Measurements from ENCODE around the gene BNC2.

The BNC2 gene

DNA sequence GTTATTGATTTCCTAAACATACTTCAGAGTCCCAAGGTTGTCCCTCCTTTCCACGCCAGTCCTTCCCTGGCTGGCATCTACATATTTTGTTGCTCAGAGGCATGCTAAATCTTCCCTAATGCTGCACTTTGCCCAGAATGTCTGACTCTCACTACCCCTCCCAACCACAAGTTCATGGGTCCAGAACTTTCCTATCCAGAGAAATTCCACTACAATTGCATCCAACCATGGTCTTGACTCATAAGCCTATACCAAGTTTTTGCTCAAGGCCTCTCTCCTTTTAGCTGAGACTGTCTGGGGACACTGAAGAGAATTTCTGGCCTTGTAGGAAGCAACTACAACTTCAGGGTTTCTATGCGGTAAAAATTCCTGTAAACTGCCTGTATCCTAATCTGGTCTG is 206.3 kb downstream of the BNC2 start:
- no peak for DNase-seq

DNA sequence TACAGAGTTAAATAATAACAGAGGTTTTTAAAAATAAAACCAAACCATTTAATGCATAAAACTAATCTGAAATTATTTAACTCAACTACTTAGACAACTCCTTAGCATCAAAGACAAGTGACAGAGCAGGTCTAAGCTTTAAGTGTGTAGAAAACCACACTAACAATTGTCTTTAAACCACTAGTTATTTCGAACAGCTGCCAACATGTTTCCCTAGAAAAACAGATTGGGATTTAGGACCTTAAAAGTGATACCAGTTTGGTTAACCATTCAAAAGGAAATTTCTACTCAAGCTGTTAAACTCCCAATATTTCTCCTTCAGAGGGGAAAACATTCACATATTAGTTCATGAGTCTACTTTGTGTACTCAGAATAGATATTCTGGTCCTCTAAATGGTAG is 208.7 kb downstream of the BNC2 start:
- no peak for DNase-seq

DNA sequence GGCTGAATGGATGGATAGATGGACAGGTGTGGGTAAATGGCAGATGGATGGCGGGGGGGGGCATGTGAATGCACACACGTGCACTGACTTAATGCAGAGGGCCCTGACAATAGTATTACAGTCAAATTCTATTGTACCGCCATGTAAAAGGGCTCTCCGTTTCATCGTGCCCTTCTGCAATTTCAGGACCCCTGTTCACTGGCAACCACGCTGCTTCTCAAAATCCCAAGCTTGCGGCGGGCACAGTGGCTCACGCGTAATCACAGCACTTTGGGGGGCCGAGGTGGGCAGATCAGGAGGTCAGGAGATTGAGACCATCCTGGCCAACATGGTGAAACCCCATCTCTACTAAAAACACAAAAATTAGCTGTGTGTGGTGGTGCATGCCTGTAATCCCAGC is 211.4 kb downstream of the BNC2 start:
- DNase-seq, result no peak

DNA sequence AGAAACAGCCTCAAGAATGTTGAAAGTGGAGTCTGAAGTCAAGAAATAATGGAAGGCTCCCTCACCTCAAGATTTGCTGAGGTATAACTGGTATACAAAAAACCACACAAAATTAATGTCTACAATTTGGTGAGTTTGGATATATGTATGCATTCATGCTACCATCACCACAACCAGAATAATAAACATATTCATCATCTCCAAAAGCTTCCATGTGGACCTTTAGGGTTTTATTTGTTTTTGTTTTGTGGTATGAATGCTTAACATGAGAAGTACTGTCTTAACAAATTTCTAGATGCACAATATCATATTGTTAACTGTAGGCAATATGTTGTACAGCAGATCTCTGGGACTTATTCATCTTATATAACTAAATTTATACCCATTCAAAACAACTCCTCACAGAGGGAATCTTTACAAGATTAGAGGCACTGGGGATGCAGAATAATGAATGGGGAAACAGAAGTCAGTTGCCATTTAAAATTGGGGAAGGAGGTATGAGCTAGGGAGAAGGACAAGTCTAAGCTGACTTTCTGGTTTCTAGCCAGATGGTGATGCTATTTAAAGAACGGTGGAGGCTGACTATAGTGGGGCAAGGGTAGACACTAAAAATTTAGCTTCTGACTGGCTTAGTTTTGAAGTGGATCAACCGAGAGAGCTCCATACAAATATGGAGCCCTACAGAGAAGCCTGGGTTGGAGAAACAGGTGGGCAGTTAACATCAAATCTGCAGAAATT is 213.9 kb downstream of the BNC2 start:
- DNase-seq, result no peak

DNA sequence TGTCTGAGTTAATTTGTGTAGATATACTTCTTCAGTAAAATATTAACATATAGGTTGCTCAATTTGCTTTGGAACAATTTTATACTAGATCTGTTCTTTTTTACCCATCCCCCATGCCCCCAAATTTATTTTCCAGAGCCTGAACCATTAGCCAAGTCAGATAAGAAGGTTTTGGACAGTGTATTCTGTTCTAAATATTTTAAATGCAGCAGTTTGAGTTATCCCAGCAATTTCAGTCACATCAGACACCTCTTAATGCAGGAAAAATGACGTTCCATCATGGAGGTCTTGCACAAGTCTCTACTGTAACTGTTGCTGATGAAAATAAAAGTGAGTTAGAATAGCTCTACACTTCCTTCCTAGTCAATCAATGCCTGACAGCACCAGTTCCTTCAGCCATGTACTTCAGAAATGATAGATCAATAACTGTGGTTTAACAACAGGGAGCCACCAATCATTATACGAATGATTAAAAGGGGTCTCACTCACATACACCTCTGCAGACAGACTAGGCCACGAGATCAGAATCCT is 215.8 kb downstream of the BNC2 start:
- no peak for DNase-seq

DNA sequence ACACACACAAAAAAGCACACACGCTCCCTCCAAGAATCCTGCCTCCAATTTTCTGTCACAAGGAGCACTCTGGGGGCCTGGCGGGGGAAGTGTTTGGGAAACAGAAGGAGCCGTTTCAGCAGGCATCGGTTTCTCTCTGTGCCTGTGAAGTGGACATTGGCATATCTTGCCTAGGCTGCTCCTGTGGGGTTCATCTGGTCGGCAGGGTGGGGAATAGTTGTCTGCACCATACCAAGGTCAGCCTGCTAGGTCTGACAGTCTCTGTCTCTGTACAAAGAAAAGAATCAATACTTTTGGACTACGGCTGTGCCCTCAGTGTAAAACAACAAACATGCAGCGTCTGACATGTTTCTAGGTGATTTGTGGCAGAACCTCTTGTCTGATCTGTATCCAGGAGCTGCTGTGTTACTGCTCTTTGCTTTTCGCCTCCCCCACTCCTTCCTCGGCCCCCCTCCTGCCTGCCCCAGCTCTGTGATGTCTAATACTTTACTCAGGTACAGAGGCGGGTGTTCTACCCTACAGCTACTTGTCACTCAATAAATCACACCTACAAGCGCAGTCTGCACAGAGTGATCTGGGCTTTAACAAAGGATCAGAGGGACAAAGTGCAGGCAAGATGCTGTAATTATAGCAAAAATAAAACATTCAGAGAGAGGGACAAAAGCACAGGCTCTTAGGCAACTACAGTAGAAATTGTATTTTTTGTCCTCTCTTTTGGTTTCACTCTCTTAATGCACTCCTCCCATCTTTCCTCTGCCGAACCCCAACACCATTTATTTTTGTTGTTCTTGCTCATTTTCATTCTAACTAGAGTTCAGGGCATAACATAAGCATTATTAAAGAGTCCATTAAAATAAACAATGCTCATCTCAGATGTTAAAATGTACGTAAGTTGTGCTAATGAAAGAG is 216.7 kb downstream of the BNC2 start:
- DNase-seq, result no peak

DNA sequence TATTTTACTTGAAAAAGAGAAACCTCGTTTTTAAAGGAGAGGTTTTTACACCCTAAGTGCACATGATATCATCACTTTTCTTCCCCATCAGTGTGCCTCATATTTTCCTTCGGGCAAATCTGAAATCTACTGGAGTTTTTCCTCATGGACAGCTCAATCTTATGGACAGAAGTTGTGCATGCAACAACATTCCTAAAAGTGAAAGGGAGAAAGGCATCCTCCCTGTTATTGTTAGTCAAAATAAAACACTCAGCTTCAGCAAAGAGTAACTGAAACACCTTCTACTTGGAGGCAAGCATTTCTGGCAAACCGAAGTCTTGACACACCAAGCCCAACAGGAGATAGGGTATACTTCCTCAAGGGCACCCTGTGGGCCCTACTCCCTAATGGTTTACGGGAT is 217.9 kb downstream of the BNC2 start:
- no peak for DNase-seq

DNA sequence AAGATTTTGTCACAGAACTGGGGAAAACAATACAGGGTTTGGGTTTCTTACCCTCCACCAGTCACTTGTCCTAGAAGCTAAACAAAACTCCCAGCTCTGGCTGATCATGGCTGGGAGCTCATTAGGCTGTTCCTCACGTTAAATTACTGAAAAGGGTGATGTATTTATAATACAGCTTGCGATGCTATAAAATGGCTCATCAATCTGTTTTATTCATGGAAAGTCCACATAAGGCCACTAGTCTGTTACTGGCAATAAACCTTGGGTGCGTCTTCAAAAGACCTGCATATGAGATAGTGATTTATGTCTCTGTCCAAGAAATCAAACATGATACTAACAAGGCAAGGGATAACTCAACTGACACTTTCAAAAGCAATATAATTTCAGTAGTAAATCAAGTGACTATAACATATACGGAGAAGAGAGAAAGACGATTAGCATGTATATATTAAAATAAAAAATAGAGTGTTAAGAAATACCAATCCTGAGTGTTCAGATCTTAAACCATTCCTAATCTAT is 219.0 kb downstream of the BNC2 start:
- DNase-seq, result no peak

DNA sequence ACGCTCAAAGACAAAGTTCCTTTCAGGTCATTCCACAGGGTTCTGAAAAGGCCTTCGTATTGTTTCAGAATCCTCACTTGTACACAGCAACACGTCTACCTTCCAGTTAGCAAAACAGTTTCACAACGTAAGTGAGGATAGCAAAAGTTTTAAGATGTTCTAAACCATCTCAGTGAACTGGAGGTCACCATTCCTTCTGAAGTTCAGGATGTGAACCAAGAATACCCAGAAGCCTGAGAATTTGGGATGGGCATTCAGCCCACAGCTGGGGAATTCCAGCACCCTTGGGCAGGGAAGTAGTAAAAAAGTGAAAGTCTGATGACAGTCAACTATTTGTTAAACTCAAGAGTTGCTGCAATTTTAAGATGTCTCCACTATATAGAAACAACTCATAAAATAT is 224.5 kb downstream of the BNC2 start:
- DNase-seq, result no peak

DNA sequence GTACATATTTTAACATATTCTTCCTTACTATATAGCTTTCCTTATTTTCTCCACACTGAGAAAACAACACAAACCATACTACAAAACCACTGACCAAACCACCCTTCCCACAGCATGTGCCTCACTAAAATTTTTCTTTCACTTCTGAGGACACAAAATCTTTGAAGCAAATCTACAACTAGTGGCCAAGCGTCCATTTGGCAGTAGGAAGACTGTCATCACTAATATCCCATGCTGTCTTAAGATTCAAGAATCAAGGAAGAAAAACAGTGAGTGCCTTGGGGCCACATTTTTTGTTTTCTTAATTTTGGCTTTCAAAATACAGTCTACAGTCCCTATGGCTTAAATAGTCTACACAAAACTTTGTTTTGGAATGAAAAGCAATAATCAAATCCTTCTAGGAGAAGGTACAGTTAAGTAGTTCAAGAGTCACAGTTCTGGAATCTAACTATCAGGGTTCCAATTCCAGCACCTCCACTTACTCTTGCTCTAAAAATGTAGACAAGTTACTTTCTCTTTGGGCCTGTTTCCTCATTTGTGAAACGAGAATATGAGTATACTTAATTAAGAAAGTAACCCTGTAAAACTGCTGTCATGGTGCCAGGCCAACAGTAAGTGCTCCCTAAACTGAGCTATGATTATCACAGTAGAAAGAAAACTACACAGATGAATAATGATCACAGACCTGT is 227.9 kb downstream of the BNC2 start:
- no peak for DNase-seq

DNA sequence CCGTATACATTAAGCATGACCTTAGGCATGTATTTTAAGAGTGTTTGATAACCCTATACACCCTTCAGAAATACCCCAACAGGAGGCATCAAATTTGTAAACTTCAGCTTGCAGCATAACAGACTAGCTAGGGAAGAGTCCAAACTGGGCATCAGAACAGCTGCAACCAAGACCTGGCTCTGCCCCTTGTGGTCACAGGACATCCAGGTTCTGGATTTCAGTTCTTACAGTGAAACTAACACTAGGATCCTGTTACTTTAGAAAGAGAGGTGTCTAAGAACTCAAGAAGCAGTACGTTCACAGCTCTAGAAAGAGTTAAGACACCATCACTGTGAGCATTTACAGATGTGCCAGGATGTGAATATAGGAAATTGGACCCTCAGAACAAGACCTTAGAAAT is 229.8 kb downstream of the BNC2 start:
- no peak for DNase-seq

DNA sequence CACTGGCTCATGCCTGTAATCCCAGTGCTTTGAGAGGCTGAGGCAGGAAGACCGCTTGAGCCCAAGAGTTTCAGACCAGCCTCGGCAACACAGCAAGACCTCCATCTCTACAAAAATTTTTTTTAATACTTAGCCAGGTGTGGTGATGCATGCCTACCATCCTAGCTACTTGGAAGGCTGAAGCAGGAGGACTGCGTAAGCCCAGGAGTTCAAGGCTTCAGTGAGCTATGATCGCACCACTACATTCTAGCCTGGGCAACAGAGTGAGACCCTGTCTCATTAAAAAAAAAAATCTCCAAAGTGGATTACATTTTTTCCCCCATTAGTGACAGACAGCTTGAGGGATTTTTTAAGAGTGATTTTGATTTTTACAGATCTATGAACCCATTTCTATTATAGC is 230.8 kb downstream of the BNC2 start:
- DNase-seq, result no peak

DNA sequence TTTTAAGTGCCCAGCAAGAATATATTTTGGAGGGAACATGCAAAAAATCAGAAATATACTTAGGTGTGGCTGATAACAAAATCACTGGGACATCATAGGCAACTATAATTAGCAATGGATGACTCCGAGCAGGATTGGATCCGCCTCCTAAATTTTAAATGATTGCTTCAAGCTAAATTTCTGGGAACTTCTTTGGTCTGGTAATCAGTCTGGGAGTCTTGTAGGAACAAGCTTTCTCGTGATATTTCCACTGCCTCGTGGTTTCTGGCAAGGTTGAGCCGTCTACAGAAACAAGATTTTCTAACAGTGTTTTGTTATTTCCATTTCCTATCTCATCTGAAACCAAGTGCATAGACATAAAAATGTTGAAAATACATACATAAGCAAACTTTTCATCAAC is 232.6 kb downstream of the BNC2 start:
- no peak for DNase-seq

DNA sequence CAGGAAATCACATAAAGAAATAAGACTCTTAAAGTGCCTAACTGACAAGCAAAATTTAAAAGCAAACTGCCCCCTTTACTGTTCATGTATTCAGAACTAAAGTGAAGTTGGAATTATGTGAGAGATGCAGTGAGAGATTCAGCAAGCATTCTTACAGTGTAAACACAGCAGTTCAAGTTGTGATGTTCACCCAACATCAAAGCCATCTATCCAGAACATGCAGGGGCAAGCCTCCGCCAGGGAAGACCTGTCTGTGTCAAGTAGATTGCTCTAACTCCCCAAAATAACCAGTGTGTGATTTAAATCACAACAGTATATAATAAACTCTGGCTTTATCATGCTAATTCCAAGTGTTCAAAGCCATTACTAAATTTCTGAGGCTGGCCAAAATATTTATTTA is 233.3 kb downstream of the BNC2 start:
- no peak for DNase-seq

DNA sequence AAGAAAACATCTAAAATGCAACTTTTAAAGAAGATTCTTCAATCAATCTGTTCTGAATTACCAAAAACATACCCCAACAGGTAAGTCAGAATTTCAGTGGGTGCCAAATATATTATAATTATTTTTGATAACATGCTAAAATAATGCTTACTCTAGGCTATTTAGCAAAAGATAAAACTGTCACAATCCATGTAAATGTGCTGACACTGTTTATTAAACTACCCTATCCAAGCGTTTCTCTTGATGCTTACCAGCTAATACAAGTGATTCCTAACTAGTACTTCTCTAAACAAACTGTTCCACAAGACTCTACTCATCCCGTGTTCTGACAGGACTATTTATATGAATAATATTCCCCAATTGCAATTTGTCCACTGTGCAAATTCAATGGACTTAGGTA is 236.7 kb downstream of the BNC2 start:
- no peak for DNase-seq

DNA sequence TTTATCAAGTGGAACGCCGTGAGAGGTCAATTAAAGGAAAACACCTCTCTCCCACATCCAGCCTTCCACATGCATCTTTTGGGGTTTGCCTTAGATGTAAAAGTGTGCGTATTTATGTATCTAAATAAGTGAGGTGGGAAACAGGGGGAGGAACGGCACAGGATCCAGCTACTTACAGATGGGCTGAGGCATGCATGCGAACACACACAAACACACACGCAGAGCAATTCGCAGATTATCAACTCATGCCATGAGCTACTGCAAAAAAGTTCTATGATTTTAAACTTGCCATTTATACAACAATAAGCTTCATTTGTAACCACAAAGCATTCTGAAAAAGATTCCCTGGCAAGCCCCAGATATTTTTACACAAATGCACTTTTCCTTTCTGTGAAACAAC is 242.1 kb downstream of the BNC2 start:
- DNase-seq, result no peak

DNA sequence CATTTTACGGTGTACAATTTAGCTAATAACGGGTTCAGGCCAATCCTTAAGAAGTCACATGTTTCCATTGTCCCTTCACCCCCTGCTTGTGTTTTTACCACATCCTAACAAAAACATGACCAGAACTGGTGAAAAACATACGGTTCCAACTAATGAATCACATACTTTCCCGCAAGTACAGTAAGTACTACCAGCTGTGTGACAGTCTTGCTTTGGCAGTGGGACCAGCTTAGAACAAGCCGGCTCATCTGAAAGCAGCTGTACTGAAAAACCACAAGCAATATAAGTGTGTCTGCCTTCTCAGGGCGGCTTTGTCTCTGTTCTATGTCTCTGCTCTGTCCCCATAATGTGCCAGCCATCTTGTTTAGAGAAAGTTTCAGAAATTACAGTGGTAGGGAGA is 242.5 kb downstream of the BNC2 start:
- DNase-seq, result no peak

DNA sequence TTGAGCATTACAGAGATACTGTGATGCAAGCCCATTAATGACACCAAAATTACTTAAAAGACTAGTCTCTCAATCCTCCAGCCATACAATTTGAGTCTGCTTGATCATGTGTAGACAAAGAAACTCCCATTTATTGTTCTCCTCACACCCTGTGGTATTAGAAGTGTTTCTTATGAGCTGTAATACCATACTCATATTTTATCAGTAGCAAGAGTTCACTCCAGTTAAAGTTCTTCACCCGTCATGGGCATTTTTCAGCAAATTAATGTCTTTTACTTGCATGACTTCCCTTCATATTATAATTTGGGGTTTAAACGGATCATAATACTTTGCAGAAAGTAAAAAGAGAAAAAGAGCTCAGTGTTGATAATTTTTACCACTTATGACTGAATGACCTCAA is 242.9 kb downstream of the BNC2 start:
- DNase-seq, result no peak

DNA sequence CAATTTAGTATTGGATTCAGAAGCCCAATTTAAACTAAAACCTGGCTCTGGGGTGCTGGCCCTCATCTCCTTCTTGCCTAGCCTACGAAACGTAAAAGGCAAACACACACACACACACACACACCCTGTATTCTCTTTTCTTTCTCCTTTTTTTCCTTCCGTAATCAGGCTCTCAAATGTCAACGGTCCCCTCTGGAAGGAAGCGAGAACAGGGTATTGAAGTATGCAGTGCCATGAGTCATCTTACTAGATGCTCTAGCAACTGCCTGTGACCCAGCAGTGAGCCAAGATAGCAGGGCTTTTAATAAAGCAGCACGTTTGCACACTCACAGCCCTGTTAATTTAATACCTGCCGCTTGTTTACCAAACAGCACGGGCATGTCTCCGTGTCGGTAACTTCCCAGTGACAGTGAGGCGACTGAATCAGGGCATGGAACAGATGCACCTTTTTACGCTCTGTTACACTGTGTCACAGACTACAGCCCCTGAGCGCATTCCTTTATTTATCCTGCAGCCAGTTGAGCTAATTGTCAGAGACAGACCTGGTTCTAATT is 243.8 kb downstream of the BNC2 start:
- no peak for DNase-seq

DNA sequence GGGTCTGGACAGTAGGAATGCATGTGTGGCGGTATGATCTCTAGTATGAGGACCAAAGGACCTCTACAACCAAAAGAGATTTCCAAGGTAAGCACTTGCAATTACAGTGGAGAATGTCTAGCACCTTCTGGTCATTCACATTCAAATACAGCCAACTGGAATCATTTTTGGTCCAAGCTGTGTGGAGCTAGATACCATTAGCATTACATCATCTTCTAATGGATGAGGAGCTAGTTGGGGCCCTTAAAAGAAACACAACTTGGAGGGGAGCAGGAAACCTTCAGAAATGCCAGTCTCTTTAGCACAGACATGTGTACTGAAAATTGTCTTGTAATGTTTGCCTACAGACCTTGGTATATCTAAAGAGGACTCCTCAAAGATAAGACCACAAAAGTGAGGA is 244.7 kb downstream of the BNC2 start:
- DNase-seq, result no peak

DNA sequence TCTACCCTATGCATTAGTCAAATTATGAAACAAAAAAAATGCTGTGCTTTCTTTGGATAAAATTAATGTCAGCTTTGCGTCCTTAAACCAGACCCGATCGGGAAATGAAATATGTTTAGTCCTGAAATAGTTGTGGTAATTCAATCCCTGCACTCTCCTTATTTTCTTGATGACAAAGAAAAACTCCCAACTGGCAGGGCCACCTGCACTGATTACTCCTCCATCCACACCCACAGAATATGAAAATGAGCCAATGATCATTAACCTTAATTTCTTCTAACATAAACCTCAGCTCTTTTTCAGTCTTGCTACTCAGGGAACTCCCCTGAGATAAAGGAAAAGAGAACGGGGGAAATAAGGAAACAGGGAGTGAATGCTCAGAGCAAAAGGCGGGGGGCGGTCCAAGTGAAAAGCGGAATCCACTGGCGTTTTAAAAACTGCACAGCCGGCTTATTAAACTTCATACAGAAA is 245.3 kb downstream of the BNC2 start:
- no peak for DNase-seq

DNA sequence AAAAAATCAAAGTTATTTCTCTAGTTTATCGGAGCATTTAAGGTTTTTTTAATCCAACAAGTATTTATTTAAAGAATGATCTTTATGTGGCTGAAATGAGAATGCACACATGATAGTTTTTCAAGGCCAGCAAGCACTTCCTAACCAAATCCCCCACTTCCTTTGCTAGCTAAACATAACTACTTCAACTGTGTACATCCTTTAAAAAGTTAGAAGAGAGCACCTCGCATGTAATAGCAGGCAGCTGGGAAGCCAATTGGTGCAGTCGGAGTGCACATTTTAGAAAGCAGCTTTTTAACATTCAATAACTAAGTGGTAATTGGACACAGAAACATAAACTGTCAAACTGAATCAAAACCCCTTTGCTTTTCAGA is 245.7 kb downstream of the BNC2 start:
- DNase-seq, result no peak
